CD4-positive, alpha-beta T cell treated with Interleukin-10 for 1 hour (primary cell): ENCODE data around the gene IQGAP1.
"Not testable (repeated sequence)": the region's sequence is repeated elsewhere in the genome, so short reads cannot be mapped to it uniquely, and the experiment has no call there.

Experiments
- DNase-seq: peaks from one replicate; pipeline ENCODE4 v3.0.0-alpha.2; 2020

IQGAP1 gene

GRCh38 chr15:90493647-90494046 lies 105.6 kb downstream of the IQGAP1 start:
- peak; percentile 8 for DNase-seq

- no peak for DNase-seq
These were observed 107.0 kb downstream of the IQGAP1 start for GRCh38 chr15:90495067-90495466.

- no peak for DNase-seq
These were observed 108.7 kb downstream of the IQGAP1 start for GRCh38 chr15:90496791-90497190.

- DNase-seq: no peak
These were observed 109.3 kb downstream of the IQGAP1 start for GRCh38 chr15:90497376-90497775.

- no peak for DNase-seq
These were observed 109.9 kb downstream of the IQGAP1 start for GRCh38 chr15:90497912-90498311.

GRCh38 chr15:90500171-90500570 lies 112.1 kb downstream of the IQGAP1 start:
- DNase-seq: no peak

GRCh38 chr15:90501898-90502297 lies 113.9 kb downstream of the IQGAP1 start:
- DNase-seq: no peak

GRCh38 chr15:90510781-90511180 lies 122.7 kb downstream of the IQGAP1 start:
- DNase-seq: not testable (repeated sequence)

- DNase-seq: peak; percentile 13
These were observed 123.2 kb downstream of the IQGAP1 start for GRCh38 chr15:90511211-90511618.

GRCh38 chr15:90512276-90512675 lies 124.2 kb downstream of the IQGAP1 start:
- DNase-seq: no peak

- no peak for DNase-seq
These were observed 124.9 kb downstream of the IQGAP1 start for GRCh38 chr15:90512981-90513380.

GRCh38 chr15:90513448-90513847 lies 125.4 kb downstream of the IQGAP1 start:
- DNase-seq: no peak

- not testable (repeated sequence) for DNase-seq
These were observed 125.9 kb downstream of the IQGAP1 start for GRCh38 chr15:90513893-90514292.

GRCh38 chr15:90519688-90520087 lies 131.6 kb downstream of the IQGAP1 start:
- DNase-seq: no peak

GRCh38 chr15:90520365-90520764 lies 132.3 kb downstream of the IQGAP1 start:
- DNase-seq: no peak

- DNase-seq: no peak
These were observed 135.3 kb downstream of the IQGAP1 start for GRCh38 chr15:90523373-90523772.

- DNase-seq: not testable (repeated sequence)
These were observed 136.2 kb downstream of the IQGAP1 start for GRCh38 chr15:90524018-90524803.

GRCh38 chr15:90529011-90529370 lies 140.9 kb downstream of the IQGAP1 start:
- DNase-seq: no peak

GRCh38 chr15:90529371-90530249 lies 141.6 kb downstream of the IQGAP1 start, which contains the start of gene CRTC3:
TSS of gene CRTC3 (plus strand) at chr15:90529923. CDS start at chr15:90530072, 149 bp downstream.
- DNase-seq: peak; percentile 68

- DNase-seq: peak; percentile 53
These were observed 142.4 kb downstream of the IQGAP1 start for GRCh38 chr15:90530250-90531051.

GRCh38 chr15:90531147-90531546 lies 143.1 kb downstream of the IQGAP1 start:
- no peak for DNase-seq

GRCh38 chr15:90535254-90535653 lies 147.2 kb downstream of the IQGAP1 start:
- no peak for DNase-seq

GRCh38 chr15:90539789-90540188 lies 151.7 kb downstream of the IQGAP1 start:
- DNase-seq: peak; percentile 66
